NAMALWA (cell line): ENCODE data around the gene UVRAG.
A peak's percentile ranks its signal among the peaks of the same experiment; 100 is the strongest.

ENCODE experiments used
- DNase-seq: peaks from one replicate; pipeline ENCODE4 v3.0.0-alpha.2; 2015; ENCODE audit warnings: low spot score

UVRAG gene

GRCh38 chr11:75784085-75784478 is 30.9 kb upstream of the UVRAG start:
- DNase-seq: no peak

- no peak for DNase-seq
These were observed 30.5 kb upstream of the UVRAG start for GRCh38 chr11:75784506-75784905.

- DNase-seq: no peak
These were observed 29.8 kb upstream of the UVRAG start for GRCh38 chr11:75785187-75785586.

- DNase-seq: no peak
These were observed 28.8 kb upstream of the UVRAG start for GRCh38 chr11:75786101-75786736.

- DNase-seq: no peak
These were observed 25.5 kb upstream of the UVRAG start for GRCh38 chr11:75789521-75789920.

GRCh38 chr11:75790986-75791385 is 24.0 kb upstream of the UVRAG start:
- DNase-seq: no peak

- DNase-seq: no peak
These were observed 22.8 kb upstream of the UVRAG start for GRCh38 chr11:75792127-75792731.

- no peak for DNase-seq
These were observed 21.8 kb upstream of the UVRAG start for GRCh38 chr11:75792997-75793800.

GRCh38 chr11:75793966-75794365 is 21.0 kb upstream of the UVRAG start:
- DNase-seq: no peak

GRCh38 chr11:75795276-75796090 is 19.5 kb upstream of the UVRAG start:
- no peak for DNase-seq

GRCh38 chr11:75796091-75796435 is 18.9 kb upstream of the UVRAG start:
- DNase-seq: no peak

- no peak for DNase-seq
These were observed 17.9 kb upstream of the UVRAG start for GRCh38 chr11:75797116-75797515.

- DNase-seq: no peak
These were observed 17.2 kb upstream of the UVRAG start for GRCh38 chr11:75797792-75798191.

GRCh38 chr11:75800136-75800675 is 14.8 kb upstream of the UVRAG start:
- no peak for DNase-seq

- no peak for DNase-seq
These were observed 14.2 kb upstream of the UVRAG start for GRCh38 chr11:75800728-75801361.

- no peak for DNase-seq
These were observed 13.5 kb upstream of the UVRAG start for GRCh38 chr11:75801362-75802020.

- DNase-seq: no peak
These were observed 12.7 kb upstream of the UVRAG start for GRCh38 chr11:75802021-75802912.

GRCh38 chr11:75802913-75803820 is 11.8 kb upstream of the UVRAG start:
- DNase-seq: peak; percentile 82

- no peak for DNase-seq
These were observed 5.9 kb upstream of the UVRAG start for GRCh38 chr11:75809111-75809510.
